BLaER1 (cell line): ENCODE results near the gene COLQ.

Source experiments
- H3K27ac ChIP-seq: shearing (Covaris generic); formaldehyde crosslinking; 2 replicates; pipeline ENCODE4 v1.8.1; 2022
- H3K27me3 ChIP-seq: shearing (Covaris generic); formaldehyde crosslinking; 2 replicates; pipeline ENCODE4 v1.8.1; 2022
- H3K36me3 ChIP-seq: shearing (Covaris generic); formaldehyde crosslinking; 2 replicates; pipeline ENCODE4 v1.8.1; 2022
- H3K4me1 ChIP-seq: shearing (Covaris generic); formaldehyde crosslinking; 2 replicates; pipeline ENCODE4 v1.8.1; 2022
- H3K4me2 ChIP-seq: shearing (Covaris generic); formaldehyde crosslinking; 2 replicates; pipeline ENCODE4 v1.8.1; 2022
- H3K4me3 ChIP-seq: shearing (Covaris generic); formaldehyde crosslinking; 2 replicates; pipeline ENCODE4 v1.8.1; 2022
- H3K9ac ChIP-seq: shearing (Covaris generic); formaldehyde crosslinking; 2 replicates; pipeline ENCODE4 v1.8.1; 2022
- H3K9me3 ChIP-seq: shearing (Covaris generic); formaldehyde crosslinking; 2 replicates; pipeline ENCODE4 v1.8.1; 2022
- H4K20me1 ChIP-seq: shearing (Covaris generic); formaldehyde crosslinking; 2 replicates; pipeline ENCODE4 v1.8.1; 2022
- Cebpa-rat ChIP-seq: shearing (Covaris generic); IDR thresholded peaks from 2 replicates; pipeline ENCODE4 v1.8.1; 2022

COLQ gene

DNA sequence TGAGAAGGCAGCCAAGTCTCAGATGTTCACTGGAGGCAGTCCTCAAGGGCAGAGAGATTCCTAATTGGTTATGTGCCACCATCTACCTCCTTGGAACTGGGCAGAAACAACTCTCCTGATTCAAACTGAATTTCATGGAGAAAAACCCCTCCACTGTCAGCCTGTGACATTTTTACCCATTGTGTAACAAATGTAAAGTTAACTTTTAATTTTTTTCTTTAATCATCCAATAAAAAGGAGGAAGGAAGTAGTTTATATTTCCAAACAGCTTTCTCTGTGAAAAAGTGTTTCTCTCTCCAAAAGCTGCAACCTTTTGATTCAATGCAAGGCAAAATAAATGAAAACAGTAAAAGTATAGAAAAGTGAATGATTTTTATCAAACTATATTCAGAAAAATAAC, 510 bp upstream of the COLQ start:
- Histone ChIP-seq H3K27ac (no peak overlapping the region), H4K20me1 (no peaks in the 10 kb centered on the region), H3K9me3 (peaks cover 7% of the 10 kb centered on the region; the same call in 1 of the 2 replicates), H3K4me2 (peak overlapping the region; percentile 70; the same call in 1 of the 2 replicates), H3K27me3 (no peaks in the 10 kb centered on the region), H3K9ac (no peak overlapping the region), H3K4me1 (peaks cover 24% of the 10 kb centered on the region), H3K36me3 (no peaks in the 10 kb centered on the region), H3K4me3 (no peak overlapping the region)
- TF ChIP-seq Cebpa-rat = no peak

DNA sequence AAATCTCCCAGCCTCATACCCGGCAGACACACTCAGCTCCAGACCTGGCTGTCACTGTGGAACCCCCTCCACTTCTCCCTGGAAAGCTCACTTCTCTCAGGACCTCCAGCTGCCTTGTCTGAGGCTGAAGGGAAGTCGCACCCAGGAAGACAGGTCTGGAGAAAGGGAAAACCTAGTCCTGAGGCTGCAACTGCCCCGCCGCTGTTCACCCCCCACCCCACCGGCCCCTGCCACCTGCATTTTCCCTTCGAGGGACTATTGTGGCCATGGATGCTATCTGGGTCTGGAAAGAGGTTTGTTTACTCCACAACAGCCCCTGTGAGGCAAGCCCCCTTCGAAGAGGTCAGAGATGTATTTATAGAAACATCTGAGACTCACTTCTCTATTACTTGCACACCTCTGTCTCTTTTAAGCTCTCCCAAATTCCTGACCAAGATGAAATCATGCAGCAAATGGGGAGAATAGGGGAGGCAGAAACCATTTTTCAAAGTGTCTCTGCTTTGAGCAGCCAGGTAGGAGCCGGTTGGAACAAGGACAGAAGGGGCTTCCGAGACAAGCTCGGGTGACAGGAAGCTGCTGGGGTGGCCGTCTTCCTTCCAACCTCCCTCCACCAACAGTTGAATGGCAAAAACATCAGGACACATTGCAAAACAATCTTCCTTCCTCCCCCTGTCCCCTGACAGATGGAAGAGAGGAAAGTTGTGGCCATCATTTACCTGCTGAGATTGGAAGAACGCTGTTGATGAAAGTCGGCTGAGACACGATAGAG, 518 bp downstream of the COLQ start:
- peak overlapping the region; percentile 40 for H3K27ac ChIP-seq
- H3K9me3 ChIP-seq = peaks cover 6% of the 10 kb centered on the region; the same call in 1 of the 2 replicates
- H3K4me3 ChIP-seq = no peak overlapping the region
- H3K36me3 ChIP-seq = no peaks in the 10 kb centered on the region
- peak overlapping the region; percentile 70 for H3K4me2 ChIP-seq
- H3K9ac ChIP-seq = no peak overlapping the region
- peaks cover 24% of the 10 kb centered on the region for H3K4me1 ChIP-seq
- no peaks in the 10 kb centered on the region for H3K27me3 ChIP-seq
- TF ChIP-seq Cebpa-rat = no peak
- H4K20me1 ChIP-seq = no peaks in the 10 kb centered on the region

DNA sequence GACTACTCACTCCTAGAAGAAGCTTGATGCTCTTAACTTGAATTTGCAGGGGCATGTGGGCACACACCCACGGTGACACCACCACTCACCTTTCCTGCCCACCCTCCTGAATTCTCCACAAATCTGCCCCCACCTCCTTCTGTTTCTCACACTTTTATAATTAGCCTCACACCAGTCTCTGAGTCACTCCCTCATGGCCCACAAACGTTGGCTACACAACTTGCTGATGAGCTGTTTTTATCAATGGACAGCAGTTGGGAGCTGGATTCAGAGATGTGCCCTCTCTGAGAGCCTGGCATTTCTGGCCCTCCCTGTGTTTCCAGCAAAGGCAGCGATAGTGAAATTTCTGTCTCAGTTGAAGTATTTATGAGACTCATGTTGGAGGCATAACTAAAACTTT, 1.3 kb downstream of the COLQ start:
- Histone ChIP-seq H3K4me2 (peak overlapping the region; percentile 70; the same call in 1 of the 2 replicates), H3K9ac (no peak overlapping the region), H4K20me1 (no peaks in the 10 kb centered on the region), H3K27ac (peak overlapping the region; percentile 40; the same call in 1 of the 2 replicates), H3K27me3 (no peaks in the 10 kb centered on the region), H3K36me3 (no peaks in the 10 kb centered on the region), H3K9me3 (no peaks in the 10 kb centered on the region), H3K4me1 (peaks cover 24% of the 10 kb centered on the region), H3K4me3 (no peak overlapping the region)
- no peak for TF ChIP-seq Cebpa-rat

- no peak overlapping the region for H3K9ac ChIP-seq
- no peaks in the 10 kb centered on the region for H4K20me1 ChIP-seq
- H3K27me3 ChIP-seq = no peaks in the 10 kb centered on the region
- no peaks in the 10 kb centered on the region for H3K36me3 ChIP-seq
- no peaks in the 10 kb centered on the region for H3K9me3 ChIP-seq
- no peak overlapping the region for H3K27ac ChIP-seq
- H3K4me1 ChIP-seq = peaks cover 26% of the 10 kb centered on the region
- no peak for TF ChIP-seq Cebpa-rat
- no peak overlapping the region for H3K4me3 ChIP-seq
- no peak overlapping the region for H3K4me2 ChIP-seq
Observed at GRCh38 chr3:15519096-15519495, 2.4 kb downstream of the COLQ start.

GRCh38 chr3:15514663-15515340, 6.7 kb downstream of the COLQ start:
- Histone ChIP-seq H3K4me3 (no peak overlapping the region), H3K9me3 (no peaks in the 10 kb centered on the region), H3K4me1 (peaks cover 12% of the 10 kb centered on the region), H3K27ac (no peak overlapping the region), H3K9ac (no peak overlapping the region), H3K36me3 (no peaks in the 10 kb centered on the region; the same call in 1 of the 2 replicates), H3K4me2 (no peak overlapping the region), H3K27me3 (no peaks in the 10 kb centered on the region), H4K20me1 (no peaks in the 10 kb centered on the region)
- no peak for TF ChIP-seq Cebpa-rat

- Histone ChIP-seq H3K9ac (no peak overlapping the region), H3K4me1 (peaks cover 12% of the 10 kb centered on the region), H3K36me3 (no peaks in the 10 kb centered on the region; the same call in 1 of the 2 replicates), H3K27ac (no peak overlapping the region), H3K4me2 (0 out of 2 replicates have a peak overlapping the region, but pooled peaks have one; percentile 9), H3K4me3 (no peak overlapping the region), H3K27me3 (no peaks in the 10 kb centered on the region), H4K20me1 (no peaks in the 10 kb centered on the region), H3K9me3 (no peaks in the 10 kb centered on the region)
- TF ChIP-seq Cebpa-rat = no peak
Observed at GRCh38 chr3:15513810-15514662, 7.5 kb downstream of the COLQ start.

DNA sequence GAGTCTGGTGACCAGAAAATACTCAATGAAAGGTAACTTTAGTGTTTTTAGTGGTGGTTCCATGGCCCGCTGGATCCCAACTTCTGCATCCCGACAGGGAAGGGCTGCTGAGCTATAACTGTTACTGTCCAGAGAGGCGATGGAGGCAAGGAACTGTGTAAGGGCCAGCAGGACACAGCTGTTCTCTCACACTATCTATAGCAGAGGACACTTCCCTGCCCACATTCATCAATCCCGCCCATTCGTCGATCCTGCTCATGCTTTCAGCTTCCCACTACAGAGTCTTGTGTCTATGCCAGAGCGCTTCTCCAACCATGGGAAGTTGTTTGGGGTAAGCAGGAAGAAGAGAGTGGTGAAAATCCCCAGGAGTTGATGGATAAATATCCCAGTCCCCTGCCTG, 8.4 kb downstream of the COLQ start:
- no peak for TF ChIP-seq Cebpa-rat
- Histone ChIP-seq H3K4me2 (no peak overlapping the region), H4K20me1 (no peaks in the 10 kb centered on the region), H3K9ac (no peak overlapping the region), H3K4me1 (peaks cover 12% of the 10 kb centered on the region), H3K36me3 (no peaks in the 10 kb centered on the region; the same call in 1 of the 2 replicates), H3K9me3 (no peaks in the 10 kb centered on the region), H3K27ac (no peak overlapping the region), H3K27me3 (no peaks in the 10 kb centered on the region), H3K4me3 (no peak overlapping the region)

DNA sequence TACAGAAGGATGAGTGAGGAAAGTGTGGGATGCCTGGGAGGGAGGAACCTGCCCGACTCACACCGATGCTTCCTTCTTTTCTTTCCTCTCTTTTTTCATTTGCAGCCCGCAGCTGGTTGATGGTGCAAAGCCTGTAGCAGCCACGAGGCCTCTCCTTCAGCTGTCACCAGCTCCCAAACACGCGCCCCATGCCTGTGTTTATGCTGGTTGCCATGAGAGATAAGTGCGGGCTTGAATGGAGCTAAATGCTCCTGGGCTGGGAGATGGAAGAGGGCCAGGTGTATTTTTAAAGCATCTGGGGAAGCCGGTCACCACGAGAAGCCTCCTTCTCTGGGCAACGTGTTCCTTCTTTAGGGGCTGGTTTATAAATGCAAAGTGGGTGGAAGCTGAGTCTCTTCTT, 9.3 kb downstream of the COLQ start:
- no peaks in the 10 kb centered on the region for H4K20me1 ChIP-seq
- no peak overlapping the region for H3K27ac ChIP-seq
- no peak overlapping the region for H3K4me3 ChIP-seq
- peaks cover 12% of the 10 kb centered on the region for H3K4me1 ChIP-seq
- no peak for TF ChIP-seq Cebpa-rat
- H3K4me2 ChIP-seq = no peak overlapping the region
- H3K27me3 ChIP-seq = no peaks in the 10 kb centered on the region
- no peak overlapping the region for H3K9ac ChIP-seq
- no peaks in the 10 kb centered on the region for H3K9me3 ChIP-seq
- H3K36me3 ChIP-seq = no peaks in the 10 kb centered on the region; the same call in 1 of the 2 replicates

GRCh38 chr3:15511156-15511555, 10.3 kb downstream of the COLQ start:
- Histone ChIP-seq H3K9me3 (no peaks in the 10 kb centered on the region), H3K9ac (no peak overlapping the region), H3K4me2 (0 out of 2 replicates have a peak overlapping the region, but pooled peaks have one; percentile 22), H4K20me1 (no peaks in the 10 kb centered on the region), H3K4me1 (peaks cover 12% of the 10 kb centered on the region), H3K27me3 (no peaks in the 10 kb centered on the region), H3K27ac (no peak overlapping the region), H3K36me3 (no peaks in the 10 kb centered on the region; the same call in 1 of the 2 replicates), H3K4me3 (no peak overlapping the region)
- TF ChIP-seq Cebpa-rat = no peak
